ENCODE results near the gene TBC1D5.

DNA sequence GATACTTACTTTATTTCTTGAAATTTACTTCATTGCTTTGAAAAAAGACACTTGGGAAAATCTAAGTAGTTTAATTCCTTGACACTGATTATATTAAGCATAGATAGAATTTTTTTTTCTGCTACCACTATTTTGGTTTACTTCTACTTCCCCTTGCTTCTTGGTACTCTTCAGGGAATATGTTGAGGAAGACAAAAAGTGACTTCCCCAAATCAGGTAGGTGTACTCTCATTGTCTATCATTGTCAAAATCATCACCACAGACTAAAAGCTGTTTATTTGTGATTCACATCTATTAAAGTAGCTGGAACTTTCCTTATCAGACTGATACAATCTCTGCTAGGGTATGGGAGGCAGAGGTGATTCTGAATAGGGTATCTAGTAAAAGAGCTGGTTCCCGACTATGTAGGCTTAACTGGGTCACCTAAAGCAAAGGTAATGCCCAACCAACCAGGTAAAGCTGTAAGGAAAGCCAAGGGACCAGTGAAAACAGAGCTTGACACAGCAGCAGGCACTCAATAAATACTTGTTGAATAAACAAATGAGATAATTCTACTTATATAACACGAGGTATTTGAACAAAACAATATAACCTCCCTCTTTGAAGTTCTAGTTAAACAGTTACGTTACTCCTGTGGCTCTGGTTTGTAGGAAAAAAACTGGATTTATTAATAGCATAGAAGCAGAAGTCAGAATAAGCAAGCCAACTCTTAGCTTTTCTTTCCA lies 510.7 kb downstream of the TBC1D5 start:
- TF ChIP-seq CTCF (conservative IDR thresholded peaks at IDR 0.05) (no peak), ZFX (IDR thresholded peaks at IDR 0.05) (no peak)
